ENCODE results near the gene HBG1. TPM values are rescaled to one million over a fixed set of nuclear protein-coding genes. Genes with fewer than 3 reads are reported as not detected.

The HBG1 gene
- polyA plus RNA-seq, 1 donor from 2014 or later: not detected

GRCh38 chr11:5283882-5284281, 34.2 kb upstream of the HBG1 start:
- no peaks in the 10 kb centered on the region for H3K36me3 Mint-ChIP-seq
- no peaks in the 10 kb centered on the region for H3K4me1 Mint-ChIP-seq
- no peaks in the 10 kb centered on the region for H3K27me3 Mint-ChIP-seq
- no peak overlapping the region for H3K27ac Mint-ChIP-seq
- no peaks in the 10 kb centered on the region for H3K9me3 Mint-ChIP-seq
- no peak overlapping the region for H3K4me3 Mint-ChIP-seq

GRCh38 chr11:5283086-5283485, 33.4 kb upstream of the HBG1 start:
- Mint-ChIP-seq H3K4me3 (no peak overlapping the region), H3K36me3 (no peaks in the 10 kb centered on the region), H3K27me3 (no peaks in the 10 kb centered on the region), H3K27ac (no peak overlapping the region), H3K4me1 (no peaks in the 10 kb centered on the region), H3K9me3 (no peaks in the 10 kb centered on the region)

- Mint-ChIP-seq H3K36me3 (no peaks in the 10 kb centered on the region), H3K27me3 (no peaks in the 10 kb centered on the region), H3K4me3 (no peak overlapping the region), H3K9me3 (no peaks in the 10 kb centered on the region), H3K27ac (no peak overlapping the region), H3K4me1 (no peaks in the 10 kb centered on the region)
These were observed 33.0 kb upstream of the HBG1 start for GRCh38 chr11:5282628-5283027.

- no peak overlapping the region for H3K27ac Mint-ChIP-seq
- H3K27me3 Mint-ChIP-seq: no peaks in the 10 kb centered on the region
- no peaks in the 10 kb centered on the region for H3K36me3 Mint-ChIP-seq
- H3K4me3 Mint-ChIP-seq: no peak overlapping the region
- H3K4me1 Mint-ChIP-seq: no peaks in the 10 kb centered on the region
- H3K9me3 Mint-ChIP-seq: no peaks in the 10 kb centered on the region
These were observed 31.9 kb upstream of the HBG1 start for GRCh38 chr11:5281596-5281995.

GRCh38 chr11:5280582-5281102, 31.0 kb upstream of the HBG1 start:
- no peak overlapping the region for H3K27ac Mint-ChIP-seq
- no peaks in the 10 kb centered on the region for H3K27me3 Mint-ChIP-seq
- H3K4me1 Mint-ChIP-seq: no peaks in the 10 kb centered on the region
- no peak overlapping the region for H3K4me3 Mint-ChIP-seq
- no peaks in the 10 kb centered on the region for H3K9me3 Mint-ChIP-seq
- H3K36me3 Mint-ChIP-seq: no peaks in the 10 kb centered on the region

- H3K36me3 Mint-ChIP-seq: no peaks in the 10 kb centered on the region
- H3K27me3 Mint-ChIP-seq: no peaks in the 10 kb centered on the region
- H3K9me3 Mint-ChIP-seq: peaks cover 0 to 1% (median 0%) of the 10 kb centered on the region in 3 donors
- H3K27ac Mint-ChIP-seq: no peak overlapping the region
- H3K4me3 Mint-ChIP-seq: no peak overlapping the region
- H3K4me1 Mint-ChIP-seq: no peaks in the 10 kb centered on the region
These were observed 29.9 kb upstream of the HBG1 start for GRCh38 chr11:5279471-5280090.

GRCh38 chr11:5277807-5278382, 28.2 kb upstream of the HBG1 start:
- H3K27ac Mint-ChIP-seq: no peak overlapping the region
- H3K9me3 Mint-ChIP-seq: peaks cover 0 to 1% (median 0%) of the 10 kb centered on the region in 3 donors

GRCh38 chr11:5276697-5277096, 27.0 kb upstream of the HBG1 start:
- Mint-ChIP-seq H3K36me3 (no peaks in the 10 kb centered on the region), H3K27ac (no peak overlapping the region), H3K9me3 (peaks cover 0 to 1% (median 0%) of the 10 kb centered on the region in 3 donors), H3K4me3 (no peak overlapping the region), H3K4me1 (no peaks in the 10 kb centered on the region), H3K27me3 (no peaks in the 10 kb centered on the region)

More at GRCh38 chr11:5277807-5278382, 28.2 kb upstream of the HBG1 start:
- no peaks in the 10 kb centered on the region for H3K27me3 Mint-ChIP-seq
- H3K36me3 Mint-ChIP-seq: no peaks in the 10 kb centered on the region
- no peak overlapping the region for H3K4me3 Mint-ChIP-seq
- H3K4me1 Mint-ChIP-seq: no peaks in the 10 kb centered on the region

GRCh38 chr11:5275369-5276110, 25.9 kb upstream of the HBG1 start:
- H3K4me3 Mint-ChIP-seq: no peak overlapping the region
- H3K9me3 Mint-ChIP-seq: peaks cover 0 to 1% (median 0%) of the 10 kb centered on the region in 3 donors
- no peaks in the 10 kb centered on the region for H3K36me3 Mint-ChIP-seq
- H3K27me3 Mint-ChIP-seq: no peaks in the 10 kb centered on the region
- no peaks in the 10 kb centered on the region for H3K4me1 Mint-ChIP-seq
- no peak overlapping the region for H3K27ac Mint-ChIP-seq

GRCh38 chr11:5274395-5274794, 24.7 kb upstream of the HBG1 start:
- no peak overlapping the region for H3K4me3 Mint-ChIP-seq
- H3K27ac Mint-ChIP-seq: no peak overlapping the region
- H3K36me3 Mint-ChIP-seq: no peaks in the 10 kb centered on the region
- no peaks in the 10 kb centered on the region for H3K4me1 Mint-ChIP-seq
- no peaks in the 10 kb centered on the region for H3K27me3 Mint-ChIP-seq
- H3K9me3 Mint-ChIP-seq: peaks cover 0 to 1% (median 0%) of the 10 kb centered on the region in 3 donors

- Mint-ChIP-seq H3K9me3 (peaks cover 0 to 1% (median 0%) of the 10 kb centered on the region in 3 donors), H3K27ac (no peak overlapping the region), H3K4me3 (no peak overlapping the region), H3K27me3 (no peaks in the 10 kb centered on the region), H3K36me3 (no peaks in the 10 kb centered on the region), H3K4me1 (no peaks in the 10 kb centered on the region)
These were observed 22.8 kb upstream of the HBG1 start for GRCh38 chr11:5272395-5273017.

GRCh38 chr11:5269715-5270147, 20.1 kb upstream of the HBG1 start, which contains the start of gene HBE1:
TSS of gene HBE1 (minus strand) at chr11:5269945. CDS start at chr11:5269890, 55 bp downstream.
- no peaks in the 10 kb centered on the region for H3K36me3 Mint-ChIP-seq
- H3K27me3 Mint-ChIP-seq: no peaks in the 10 kb centered on the region
- H3K4me3 Mint-ChIP-seq: no peak within 1 kb of the TSS
- no peak within 1 kb of the TSS for H3K27ac Mint-ChIP-seq
- H3K9me3 Mint-ChIP-seq: no peaks in the 10 kb centered on the region
- H3K4me1 Mint-ChIP-seq: no peaks in the 10 kb centered on the region

GRCh38 chr11:5267033-5267563, 17.4 kb upstream of the HBG1 start:
- Mint-ChIP-seq H3K27me3 (no peaks in the 10 kb centered on the region), H3K4me1 (no peaks in the 10 kb centered on the region), H3K36me3 (no peaks in the 10 kb centered on the region), H3K9me3 (no peaks in the 10 kb centered on the region), H3K27ac (peak overlapping the region in 1 of 3 donors; percentile 39), H3K4me3 (no peak overlapping the region)

- no peak overlapping the region for H3K27ac Mint-ChIP-seq
- H3K27me3 Mint-ChIP-seq: no peaks in the 10 kb centered on the region
- no peaks in the 10 kb centered on the region for H3K36me3 Mint-ChIP-seq
- no peaks in the 10 kb centered on the region for H3K9me3 Mint-ChIP-seq
- H3K4me1 Mint-ChIP-seq: no peaks in the 10 kb centered on the region
- no peak overlapping the region for H3K4me3 Mint-ChIP-seq
These were observed 17.0 kb upstream of the HBG1 start for GRCh38 chr11:5266609-5267008.

- Mint-ChIP-seq H3K27me3 (no peaks in the 10 kb centered on the region), H3K4me3 (no peak overlapping the region), H3K27ac (no peak overlapping the region), H3K9me3 (peaks cover 0 to 5% (median 3%) of the 10 kb centered on the region in 3 donors), H3K36me3 (no peaks in the 10 kb centered on the region), H3K4me1 (no peaks in the 10 kb centered on the region)
These were observed 16.2 kb upstream of the HBG1 start for GRCh38 chr11:5265832-5266231.

Measured in IgD-negative memory B cell (primary cell).